HepG2 (cell line): ENCODE measurements around the gene OR2A5. TPM values are rescaled to one million over a fixed set of nuclear protein-coding genes. Genes with fewer than 3 reads are reported as not detected.

ENCODE experiments used
- ATAC-seq: fragments of 200-7000 bp; cut with Tn5 transposase; 3 replicates; pipeline ENCODE4 v1.9.1; 2020; ENCODE audit warnings: mild to moderate bottlenecking, moderate library complexity
- BruUV-seq: library from RNA; stranded (reverse); fragments of 400-500 nt; replicated peaks from 2 replicates; lab custom pipeline; 2021; lab: Mats Ljungman, UMichigan
- CTCF ChIA-PET: fragments of 300-600 bp; formaldehyde crosslinking; extraction: SDS; loops from one replicate; lab custom pipeline; 2021; ENCODE audit warnings: low total read pairs, inconsistent platforms, low intra/inter-chr PET ratio; lab: Yijun Ruan, JAX
- POLR2A ChIA-PET: fragments of 350-600 bp; sonication (Branson Sonifier 250); formaldehyde crosslinking; loops from one replicate; lab custom pipeline; 2020; ENCODE audit warnings: antibody characterized with exemption, inconsistent platforms; lab: Yijun Ruan, JAX
- DNase-seq: peaks from one replicate; pipeline ENCODE4 v3.0.0-alpha.2; 2015; ENCODE audit warnings: low spot score
- FAIRE-seq: peaks from 3 replicates; lab custom pipeline; 2011; peaks lifted over from hg19 to GRCh38; lab: Jason Lieb, UNC
- H2AFZ ChIP-seq: one replicate; pipeline ENCODE4 v1.6.1; 2011; ENCODE audit warnings: low read length, inconsistent platforms
- H3K27ac ChIP-seq: fragments of 300-600 bp; 3 replicates; pipeline ENCODE4 v1.8.0; 2011; ENCODE audit warnings: mixed run types, mild to moderate bottlenecking, mixed read lengths, low read length, inconsistent platforms; ENCODE audit not compliant: insufficient read depth; ENCODE audit errors: extremely low read length
- H3K27me3 ChIP-seq, 2 experiments: fragments of 200-600 bp in 1 of 2; 2 replicates in 1 of 2; 3 replicates in 1 of 2; pipeline versions ENCODE4 v1.6.0 to v1.8.0; 2011; ENCODE audit warnings: low read length in 2 of 2, mild to moderate bottlenecking in 2 of 2, moderate library complexity in 2 of 2, inconsistent platforms in 1 of 2; ENCODE audit not compliant: insufficient read depth in 2 of 2, control insufficient read depth in 1 of 2
- H3K36me3 ChIP-seq, 2 experiments: fragments of 200-600 bp in 1 of 2; replicated peaks in 1 of 2; 2 replicates in 1 of 2; 3 replicates in 1 of 2; pipeline versions ENCODE4 v1.5.1 to v1.8.0; 2011; ENCODE audit warnings: low read length in 2 of 2, inconsistent platforms in 1 of 2; ENCODE audit not compliant: insufficient read depth in 2 of 2, control insufficient read depth in 1 of 2
- H3K4me1 ChIP-seq: 2 replicates; pipeline ENCODE4 v1.5.1; 2012; ENCODE audit warnings: low read length, inconsistent platforms; ENCODE audit not compliant: insufficient read depth
- H3K4me2 ChIP-seq: 2 replicates; pipeline ENCODE4 v1.6.0; 2011; ENCODE audit warnings: low read depth, low read length, inconsistent platforms
- H3K4me3 ChIP-seq, 3 experiments: fragments of 200-600 bp in 1 of 3; sonication (generic), shearing (Covaris generic) in 1 of 3; replicated peaks in 1 of 3; 2 replicates each; pipeline ENCODE4 v1.5.1; 2011 to 2016; ENCODE audit warnings: low read length in 3 of 3, inconsistent platforms in 2 of 3, low read depth in 2 of 3, mild to moderate bottlenecking in 2 of 3, control low read depth in 1 of 3, mixed read lengths in 1 of 3; ENCODE audit not compliant: insufficient read depth in 1 of 3
- H3K79me2 ChIP-seq: one replicate; pipeline ENCODE4 v1.6.1; 2011; ENCODE audit warnings: low read length, inconsistent platforms; ENCODE audit not compliant: insufficient read depth
- H3K9ac ChIP-seq: 2 replicates; pipeline ENCODE4 v1.6.0; 2011; ENCODE audit warnings: mild to moderate bottlenecking, low read depth, low read length, inconsistent platforms; ENCODE audit not compliant: insufficient read depth
- H3K9me3 ChIP-seq: 2 replicates; pipeline ENCODE4 v1.5.1; 2012; ENCODE audit warnings: mild to moderate bottlenecking, low read length
- H4K20me1 ChIP-seq: 2 replicates; pipeline ENCODE4 v1.6.0; 2011; ENCODE audit warnings: inconsistent platforms, mild to moderate bottlenecking, low read length, moderate library complexity; ENCODE audit not compliant: insufficient read depth
- SNAPC4 ChIP-seq: sonication (generic); formaldehyde crosslinking; IDR thresholded peaks from 2 replicates; pipeline ENCODE4 v1.4.0; 2020; ENCODE audit warnings: mild to moderate bottlenecking, missing genetic modification reagents
- WGBS: methylation state at CpG from one replicate; pipeline ENCODE4 v1.1.6; 2017; ENCODE audit warnings: low lambda C conversion rate; 5-methylcytosine and 5-hydroxymethylcytosine counted together
- in situ Hi-C: cut with HindIII; loops from 2 replicates; pipeline ENCODE4 v1.10.0; 2017; ENCODE audit warnings: low pct_unique_long_range_greater_than_20kb; ENCODE audit not compliant: extremely low pct_ligation_motif_present
- intact Hi-C: fragments of 100-400 bp; cut with micrococcal nuclease; formaldehyde crosslinking; loops from one replicate; pipeline ENCODE4 v1.10.0; 2022; ENCODE audit not compliant: unreplicated experiment
- polyA plus RNA-seq, 8 experiments: library from polyadenylated mRNA; depleted of rRNA in 3 of 8; stranded (reverse) in 7 of 8; unstranded in 1 of 8; fragments of >200 nt; fragmentation: Illumina TruSeq in 4 of 8; extraction: Trizol in 4 of 8; gene quantifications; 2 replicates each; pipeline versions ENCODE4 v1.2.1 to v1.2.3, GENCODE V29; 2011 to 2016; ENCODE audit warnings: low read depth in 4 of 8, missing spikeins in 1 of 8, mixed read lengths in 1 of 8; ENCODE audit not compliant: insufficient read depth in 1 of 8
- total RNA-seq, 5 experiments: library from RNA; depleted of rRNA; stranded (reverse); fragments of >200 nt; fragmentation: Illumina TruSeq; extraction: Trizol; gene quantifications; 2 replicates each; pipeline ENCODE4 v1.2.3, GENCODE V29; 2016; ENCODE audit warnings: low read depth in 1 of 5
- TF ChIP-seq, protein P1 (sequence below): sonication (generic); formaldehyde crosslinking; IDR thresholded peaks from 2 replicates; pipeline ENCODE4 v1.5.0; 2020; ENCODE audit warnings: mild to moderate bottlenecking, missing genetic modification reagents, moderate library complexity

Gene OR2A5
- total and polyA plus RNA-seq, 2 of the 13 experiments (the other 11 are each of a cell fraction or from before 2014, with no cell fraction given): not detected

GRCh38 chr7:144074374-144074773 is 25.6 kb downstream of the OR2A5 start:
- no peaks in the 10 kb centered on the region for H3K4me1 ChIP-seq
- 56% methylated on average over 8 of the region's 8 CpGs for WGBS
- no peak overlapping the region for H3K4me2 ChIP-seq
- BruUV-seq: no TSS peak
- FAIRE-seq (no peak), DNase-seq (no peak), ATAC-seq (no peak; the same call in 2 of the 3 replicates)
- H3K79me2 ChIP-seq: no peaks in the 10 kb centered on the region
- POLR2A ChIA-PET: no interaction called here
- no peaks in the 10 kb centered on the region for H3K27me3 ChIP-seq
- no peak overlapping the region for H3K4me3 ChIP-seq
- no peak overlapping the region for H2AFZ ChIP-seq
- H3K27ac ChIP-seq: no peak overlapping the region
- H3K9ac ChIP-seq: no peak overlapping the region
- in situ Hi-C loops (no loop called here), intact Hi-C loops (no loop called here)
- no peaks in the 10 kb centered on the region for H3K36me3 ChIP-seq
- CTCF ChIA-PET: no interaction called here
- no peaks in the 10 kb centered on the region for H3K9me3 ChIP-seq
- no peaks in the 10 kb centered on the region for H4K20me1 ChIP-seq
- no peak for TF ChIP-seq SNAPC4 (CRISPR knock-in tag)
- TF ChIP-seq, protein P1, sequence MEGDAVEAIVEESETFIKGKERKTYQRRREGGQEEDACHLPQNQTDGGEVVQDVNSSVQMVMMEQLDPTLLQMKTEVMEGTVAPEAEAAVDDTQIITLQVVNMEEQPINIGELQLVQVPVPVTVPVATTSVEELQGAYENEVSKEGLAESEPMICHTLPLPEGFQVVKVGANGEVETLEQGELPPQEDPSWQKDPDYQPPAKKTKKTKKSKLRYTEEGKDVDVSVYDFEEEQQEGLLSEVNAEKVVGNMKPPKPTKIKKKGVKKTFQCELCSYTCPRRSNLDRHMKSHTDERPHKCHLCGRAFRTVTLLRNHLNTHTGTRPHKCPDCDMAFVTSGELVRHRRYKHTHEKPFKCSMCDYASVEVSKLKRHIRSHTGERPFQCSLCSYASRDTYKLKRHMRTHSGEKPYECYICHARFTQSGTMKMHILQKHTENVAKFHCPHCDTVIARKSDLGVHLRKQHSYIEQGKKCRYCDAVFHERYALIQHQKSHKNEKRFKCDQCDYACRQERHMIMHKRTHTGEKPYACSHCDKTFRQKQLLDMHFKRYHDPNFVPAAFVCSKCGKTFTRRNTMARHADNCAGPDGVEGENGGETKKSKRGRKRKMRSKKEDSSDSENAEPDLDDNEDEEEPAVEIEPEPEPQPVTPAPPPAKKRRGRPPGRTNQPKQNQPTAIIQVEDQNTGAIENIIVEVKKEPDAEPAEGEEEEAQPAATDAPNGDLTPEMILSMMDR (CRISPR knock-in tag): peak; percentile 29; the same call in 1 of the 2 replicates
